Measurements from ENCODE around the gene FAM72C. TPM values are rescaled to one million over a fixed set of nuclear protein-coding genes. Genes with fewer than 3 reads are reported as not detected.
"Not testable (repeated sequence)": the region's sequence is repeated elsewhere in the genome, so short reads cannot be mapped to it uniquely, and the experiment has no call there.

Gene FAM72C
- total and polyA plus RNA-seq, 3 experiments from 2014 or later: 4.1 to 5.3 TPM; not detected in 1

DNA sequence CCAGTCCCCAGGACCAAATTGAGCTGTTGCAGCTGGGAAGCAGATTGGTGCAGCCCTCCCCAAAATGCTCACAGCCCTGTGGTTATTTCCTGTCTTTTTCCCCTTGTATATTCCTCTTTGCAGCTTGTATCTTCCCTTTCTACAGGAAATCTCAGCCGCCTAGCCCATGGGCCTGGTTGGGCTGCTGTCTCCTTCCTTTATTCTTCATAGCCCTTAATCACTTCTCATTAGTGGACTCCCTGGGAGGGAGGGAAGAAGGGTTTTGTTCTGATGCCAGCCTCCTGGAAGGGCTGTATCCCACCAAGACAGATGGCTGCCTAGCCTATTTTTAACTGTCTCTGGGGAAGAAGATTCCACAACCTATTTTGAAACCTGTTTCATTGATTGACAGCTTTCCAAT lies 32.5 kb upstream of the FAM72C start:
- H3K36me3 Mint-ChIP-seq; H3K4me1 Mint-ChIP-seq; H3K4me3 Mint-ChIP-seq; CTCF ChIA-PET; H3K9me3 ChIP-seq (ENCODE audit: low read length); H3K27me3 Mint-ChIP-seq; H3K9me3 Mint-ChIP-seq; POLR2A ChIA-PET; DNase-seq; H3K27me3 ChIP-seq (ENCODE audit: insufficient read depth, low read length, poor library complexity, severe bottlenecking); H3K27ac ChIP-seq (ENCODE audit: low read depth, low read length); H3K27ac Mint-ChIP-seq; H3K36me3 ChIP-seq (ENCODE audit: insufficient read depth, low read length); H3K4me3 ChIP-seq (ENCODE audit: low read length); H3K4me1 ChIP-seq (ENCODE audit: insufficient read depth, low read length): not testable (repeated sequence)

DNA sequence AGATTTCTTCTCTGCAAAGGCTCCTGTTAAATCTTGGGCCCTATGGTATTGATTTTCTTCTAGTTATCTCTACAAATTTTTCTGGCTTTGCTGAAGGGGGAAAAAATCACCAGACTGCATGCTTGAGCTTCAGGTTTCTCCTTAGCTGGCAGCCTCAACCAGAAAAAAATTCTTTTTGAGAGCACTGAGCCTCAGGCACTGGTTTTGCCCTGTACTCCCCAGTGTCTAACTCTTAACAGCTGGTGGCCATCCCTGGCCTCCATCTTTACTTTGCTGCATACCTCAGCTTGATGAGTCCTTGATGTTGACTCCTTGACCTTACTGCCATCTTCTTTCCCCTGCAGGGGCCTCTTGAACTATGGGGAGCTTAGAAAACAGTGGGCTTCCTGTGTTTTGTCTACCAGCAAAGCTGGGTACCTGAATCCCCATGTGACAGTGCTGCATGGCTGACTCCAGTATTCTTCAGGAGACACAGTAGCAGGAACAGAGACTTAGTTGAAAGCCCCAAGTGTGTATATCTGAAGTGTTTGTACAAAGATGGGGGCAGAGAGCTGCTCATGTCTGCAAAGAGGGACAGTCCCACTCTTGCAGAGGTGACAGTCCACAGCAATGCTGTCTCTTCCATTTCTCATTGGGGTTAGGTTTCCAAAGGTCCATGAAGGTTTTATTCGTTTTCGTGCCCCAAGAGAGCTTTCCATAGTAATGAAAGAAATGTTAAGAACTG lies 31.7 kb upstream of the FAM72C start:
- H3K4me1 ChIP-seq (ENCODE audit: insufficient read depth, low read length); H3K4me1 Mint-ChIP-seq; POLR2A ChIA-PET; H3K4me3 ChIP-seq (ENCODE audit: low read length); H3K36me3 Mint-ChIP-seq; H3K36me3 ChIP-seq (ENCODE audit: insufficient read depth, low read length); CTCF ChIA-PET; DNase-seq; H3K4me3 Mint-ChIP-seq; H3K9me3 ChIP-seq (ENCODE audit: low read length); H3K27ac ChIP-seq (ENCODE audit: low read depth, low read length); H3K27ac Mint-ChIP-seq; H3K27me3 ChIP-seq (ENCODE audit: insufficient read depth, low read length, poor library complexity, severe bottlenecking); H3K9me3 Mint-ChIP-seq; H3K27me3 Mint-ChIP-seq: not testable (repeated sequence)

DNA sequence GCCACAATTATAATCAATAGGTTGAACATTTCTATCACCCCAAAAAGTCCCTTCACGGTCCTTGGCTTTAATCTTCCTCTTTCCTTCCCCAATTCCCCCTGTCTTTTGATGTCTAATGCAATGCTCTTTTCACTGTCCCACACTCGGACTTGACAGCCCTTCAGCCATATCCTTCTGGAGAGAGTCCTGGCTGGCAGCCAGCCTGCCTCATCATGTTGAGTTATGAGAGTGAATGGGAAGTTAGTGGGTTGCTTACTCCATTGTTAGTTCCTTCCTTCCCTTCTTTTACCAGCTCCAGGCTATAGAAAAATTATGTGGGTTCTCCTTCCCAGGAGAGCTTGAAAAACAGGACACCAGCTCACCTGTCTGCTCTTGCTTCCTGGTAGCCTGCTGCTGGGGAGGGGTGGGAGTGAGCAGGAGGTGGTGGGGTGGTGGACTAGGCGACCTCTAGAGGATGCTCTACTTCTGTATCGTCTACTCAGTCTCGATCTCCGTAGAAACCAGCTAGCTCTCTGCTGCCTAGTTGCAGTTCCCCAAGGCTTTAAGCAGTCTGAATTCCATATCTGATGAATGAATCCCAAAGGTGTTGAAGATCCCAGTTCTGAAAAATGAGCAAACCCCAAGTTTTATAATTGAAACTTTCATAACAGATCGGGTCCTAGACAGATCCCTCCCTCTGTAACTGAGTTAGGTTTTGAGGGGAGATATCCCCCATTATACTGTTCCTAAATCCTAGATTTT lies 30.5 kb upstream of the FAM72C start:
- H3K4me3 Mint-ChIP-seq; H3K9me3 ChIP-seq (ENCODE audit: low read length); DNase-seq; H3K36me3 Mint-ChIP-seq; H3K4me1 ChIP-seq (ENCODE audit: insufficient read depth, low read length); H3K36me3 ChIP-seq (ENCODE audit: insufficient read depth, low read length); POLR2A ChIA-PET; H3K27ac ChIP-seq (ENCODE audit: low read depth, low read length); H3K27me3 Mint-ChIP-seq; H3K4me1 Mint-ChIP-seq; H3K27ac Mint-ChIP-seq; CTCF ChIA-PET; H3K9me3 Mint-ChIP-seq; H3K27me3 ChIP-seq (ENCODE audit: insufficient read depth, low read length, poor library complexity, severe bottlenecking); H3K4me3 ChIP-seq (ENCODE audit: low read length): not testable (repeated sequence)

GRCh38 chr1:144001077-144001476 lies 29.3 kb upstream of the FAM72C start:
- DNase-seq; H3K4me1 Mint-ChIP-seq; H3K27me3 ChIP-seq (ENCODE audit: insufficient read depth, low read length, poor library complexity, severe bottlenecking); H3K4me3 Mint-ChIP-seq; H3K9me3 ChIP-seq (ENCODE audit: low read length); H3K4me1 ChIP-seq (ENCODE audit: insufficient read depth, low read length); POLR2A ChIA-PET; H3K27me3 Mint-ChIP-seq; H3K9me3 Mint-ChIP-seq; H3K4me3 ChIP-seq (ENCODE audit: low read length); H3K27ac Mint-ChIP-seq; CTCF ChIA-PET; H3K36me3 Mint-ChIP-seq; H3K36me3 ChIP-seq (ENCODE audit: insufficient read depth, low read length); H3K27ac ChIP-seq (ENCODE audit: low read depth, low read length): not testable (repeated sequence)

- POLR2A ChIA-PET; H3K4me3 Mint-ChIP-seq; H3K4me1 Mint-ChIP-seq; H3K27ac ChIP-seq (ENCODE audit: low read depth, low read length); H3K9me3 Mint-ChIP-seq; H3K36me3 Mint-ChIP-seq; H3K4me1 ChIP-seq (ENCODE audit: insufficient read depth, low read length); H3K4me3 ChIP-seq (ENCODE audit: low read length); H3K27ac Mint-ChIP-seq; H3K27me3 Mint-ChIP-seq; DNase-seq; H3K9me3 ChIP-seq (ENCODE audit: low read length); H3K27me3 ChIP-seq (ENCODE audit: insufficient read depth, low read length, poor library complexity, severe bottlenecking); CTCF ChIA-PET; H3K36me3 ChIP-seq (ENCODE audit: insufficient read depth, low read length): not testable (repeated sequence)
Observed at GRCh38 chr1:143996020-143996419, 24.2 kb upstream of the FAM72C start.

- H3K27ac Mint-ChIP-seq; H3K27me3 ChIP-seq (ENCODE audit: insufficient read depth, low read length, poor library complexity, severe bottlenecking); H3K9me3 ChIP-seq (ENCODE audit: low read length); DNase-seq; CTCF ChIA-PET; H3K4me1 ChIP-seq (ENCODE audit: insufficient read depth, low read length); H3K36me3 ChIP-seq (ENCODE audit: insufficient read depth, low read length); H3K27me3 Mint-ChIP-seq; H3K4me3 Mint-ChIP-seq; H3K36me3 Mint-ChIP-seq; H3K4me3 ChIP-seq (ENCODE audit: low read length); POLR2A ChIA-PET; H3K4me1 Mint-ChIP-seq; H3K27ac ChIP-seq (ENCODE audit: low read depth, low read length); H3K9me3 Mint-ChIP-seq: not testable (repeated sequence)
Observed at GRCh38 chr1:143993301-143993907, 21.6 kb upstream of the FAM72C start.

GRCh38 chr1:143990699-143991098 lies 18.9 kb upstream of the FAM72C start:
- POLR2A ChIA-PET; H3K9me3 Mint-ChIP-seq; H3K4me3 Mint-ChIP-seq; H3K9me3 ChIP-seq (ENCODE audit: low read length); H3K4me1 ChIP-seq (ENCODE audit: insufficient read depth, low read length); H3K27me3 Mint-ChIP-seq; H3K27ac ChIP-seq (ENCODE audit: low read depth, low read length); H3K27ac Mint-ChIP-seq; H3K36me3 Mint-ChIP-seq; CTCF ChIA-PET; H3K4me1 Mint-ChIP-seq; H3K27me3 ChIP-seq (ENCODE audit: insufficient read depth, low read length, poor library complexity, severe bottlenecking); H3K36me3 ChIP-seq (ENCODE audit: insufficient read depth, low read length); DNase-seq; H3K4me3 ChIP-seq (ENCODE audit: low read length): not testable (repeated sequence)

- H3K4me1 ChIP-seq (ENCODE audit: insufficient read depth, low read length); H3K4me3 Mint-ChIP-seq; H3K27ac ChIP-seq (ENCODE audit: low read depth, low read length); H3K9me3 ChIP-seq (ENCODE audit: low read length); H3K27me3 Mint-ChIP-seq; H3K9me3 Mint-ChIP-seq; H3K4me1 Mint-ChIP-seq; H3K36me3 ChIP-seq (ENCODE audit: insufficient read depth, low read length); CTCF ChIA-PET; H3K4me3 ChIP-seq (ENCODE audit: low read length); H3K36me3 Mint-ChIP-seq; H3K27me3 ChIP-seq (ENCODE audit: insufficient read depth, low read length, poor library complexity, severe bottlenecking); POLR2A ChIA-PET; H3K27ac Mint-ChIP-seq; DNase-seq: not testable (repeated sequence)
Observed at GRCh38 chr1:143989719-143990118, 17.9 kb upstream of the FAM72C start.
